Kidney (tissue), 14 donors: Measurements from ENCODE around the gene BIRC6. TPM values are rescaled to one million over a fixed set of nuclear protein-coding genes. Genes with fewer than 3 reads are reported as not detected.
"Not testable (repeated sequence)": the region's sequence is repeated elsewhere in the genome, so short reads cannot be mapped to it uniquely, and the experiment has no call there.

ENCODE experiments used
- DNase-seq, 5 donors: peaks; one replicate each; pipeline ENCODE4 v3.0.0-alpha.2; 2013 to 2020
- FAIRE-seq: peaks from 2 replicates; lab custom pipeline; 2012; peaks lifted over from hg19 to GRCh38; lab: Jason Lieb, UNC
- H3K27ac ChIP-seq, 2 donors: one replicate each; pipeline ENCODE4 v1.7.0; 2013; ENCODE audit warnings: low read depth in 2 of 2, low read length in 2 of 2, inconsistent platforms in 1 of 2
- H3K27me3 ChIP-seq: one replicate; pipeline ENCODE4 v1.7.1; 2013; ENCODE audit warnings: low read length, inconsistent platforms; ENCODE audit not compliant: control insufficient read depth, insufficient read depth
- H3K36me3 ChIP-seq, 3 donors: one replicate each; pipeline versions ENCODE4 v1.7.0 to v1.7.1; 2013; ENCODE audit warnings: low read length in 3 of 3, control low read depth in 1 of 3, inconsistent platforms in 1 of 3; ENCODE audit not compliant: insufficient read depth in 3 of 3, control insufficient read depth in 2 of 3
- H3K4me1 ChIP-seq, 3 donors: one replicate each; pipeline versions ENCODE4 v1.7.0 to v1.7.1; 2013; ENCODE audit warnings: low read length in 3 of 3, inconsistent platforms in 1 of 3, low read depth in 1 of 3; ENCODE audit not compliant: control insufficient read depth in 2 of 3, insufficient read depth in 2 of 3
- H3K4me3 ChIP-seq, 3 donors: one replicate each; pipeline versions ENCODE4 v1.7.0 to v1.8.1; 2013; ENCODE audit warnings: low read length in 3 of 3, control low read depth in 1 of 3, inconsistent platforms in 1 of 3
- H3K9ac ChIP-seq, 3 donors: one replicate each; pipeline versions ENCODE4 v1.7.0 to v1.7.1; 2013; ENCODE audit warnings: low read length in 3 of 3, control low read depth in 1 of 3, inconsistent platforms in 1 of 3
- H3K9me3 ChIP-seq, 3 donors: one replicate each; pipeline versions ENCODE4 v1.7.0 to v1.7.1; 2013; ENCODE audit warnings: low read length in 3 of 3, control low read depth in 1 of 3, inconsistent platforms in 1 of 3; ENCODE audit not compliant: control insufficient read depth in 2 of 3, insufficient read depth in 1 of 3
- intact Hi-C: fragments of 100-400 bp; cut with DNase I; formaldehyde crosslinking; loops from one replicate; pipeline ENCODE4 v1.11.1; 2022
- polyA plus RNA-seq: library from polyadenylated mRNA; stranded (reverse); fragments of 350-450 nt; fragmentation: Illumina TruSeq; extraction: RNeasy Lipid Tissue Mini Kit (QIAGEN cat#74804); gene quantifications from one replicate; pipeline ENCODE4 v1.2.3, GENCODE V29; 2014; ENCODE audit warnings: low read depth, low replicate concordance; ENCODE audit not compliant: insufficient read depth
- total RNA-seq: library from RNA; stranded (reverse); fragmentation: NEBNext Ultra II Directional; extraction: Animal tissue kit (Norgen Biotek cat#: 25700); gene quantifications from one replicate; pipeline ENCODE4 v1.2.1, GENCODE V29; 2021
- TF ChIP-seq, protein P1 (sequence below): IDR thresholded peaks from 3 replicates; pipeline ENCODE4 v1.5.1; 2012; ENCODE audit warnings: mild to moderate bottlenecking, moderate library complexity, borderline replicate concordance; ENCODE audit not compliant: insufficient read depth; ENCODE audit errors: extremely low read depth
- donor health status: control.
- donor health status: control.
- donor health status: control.
- donor health status: control.
- donor health status: control.
- donor health status: DM: yes; HTN: yes; CAD: no.
- donor health status: Normal renal cell carcinoma (clear cell type).

BIRC6 gene
- total and polyA plus RNA-seq, 2 donors from 2014 or later = 12.8 to 113 TPM

DNA sequence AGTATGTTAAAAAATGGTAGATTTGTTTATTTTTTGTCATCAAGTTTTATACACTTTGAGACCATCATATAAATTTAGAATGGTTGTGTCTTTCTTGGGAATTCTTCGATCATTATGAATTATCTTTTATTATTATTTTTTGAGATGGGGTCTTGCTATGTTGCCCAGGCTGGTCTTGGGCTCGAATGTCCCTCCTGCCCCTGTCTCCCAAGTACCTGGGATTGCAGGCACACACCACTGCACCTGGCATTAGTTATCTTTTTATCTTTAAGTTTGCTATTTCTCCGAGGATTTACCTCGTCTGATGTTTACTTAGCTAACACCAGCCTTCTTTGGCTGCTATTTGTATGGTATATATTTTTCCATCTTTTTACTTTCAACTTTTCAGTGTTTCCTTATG is 100.0 kb downstream of the BIRC6 start:
- no peaks in the 10 kb centered on the region for H3K27me3 ChIP-seq
- no peaks in the 10 kb centered on the region for H3K9me3 ChIP-seq
- DNase-seq (no peak), FAIRE-seq (no peak)
- intact Hi-C loops = no loop called here
- TF ChIP-seq, protein P1, sequence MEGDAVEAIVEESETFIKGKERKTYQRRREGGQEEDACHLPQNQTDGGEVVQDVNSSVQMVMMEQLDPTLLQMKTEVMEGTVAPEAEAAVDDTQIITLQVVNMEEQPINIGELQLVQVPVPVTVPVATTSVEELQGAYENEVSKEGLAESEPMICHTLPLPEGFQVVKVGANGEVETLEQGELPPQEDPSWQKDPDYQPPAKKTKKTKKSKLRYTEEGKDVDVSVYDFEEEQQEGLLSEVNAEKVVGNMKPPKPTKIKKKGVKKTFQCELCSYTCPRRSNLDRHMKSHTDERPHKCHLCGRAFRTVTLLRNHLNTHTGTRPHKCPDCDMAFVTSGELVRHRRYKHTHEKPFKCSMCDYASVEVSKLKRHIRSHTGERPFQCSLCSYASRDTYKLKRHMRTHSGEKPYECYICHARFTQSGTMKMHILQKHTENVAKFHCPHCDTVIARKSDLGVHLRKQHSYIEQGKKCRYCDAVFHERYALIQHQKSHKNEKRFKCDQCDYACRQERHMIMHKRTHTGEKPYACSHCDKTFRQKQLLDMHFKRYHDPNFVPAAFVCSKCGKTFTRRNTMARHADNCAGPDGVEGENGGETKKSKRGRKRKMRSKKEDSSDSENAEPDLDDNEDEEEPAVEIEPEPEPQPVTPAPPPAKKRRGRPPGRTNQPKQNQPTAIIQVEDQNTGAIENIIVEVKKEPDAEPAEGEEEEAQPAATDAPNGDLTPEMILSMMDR = no peak
- H3K4me3 ChIP-seq = no peak overlapping the region
- H3K4me1 ChIP-seq = no peaks in the 10 kb centered on the region
- no peak overlapping the region for H3K9ac ChIP-seq
- H3K36me3 ChIP-seq = no peaks in the 10 kb centered on the region
- H3K27ac ChIP-seq = no peak overlapping the region

DNA sequence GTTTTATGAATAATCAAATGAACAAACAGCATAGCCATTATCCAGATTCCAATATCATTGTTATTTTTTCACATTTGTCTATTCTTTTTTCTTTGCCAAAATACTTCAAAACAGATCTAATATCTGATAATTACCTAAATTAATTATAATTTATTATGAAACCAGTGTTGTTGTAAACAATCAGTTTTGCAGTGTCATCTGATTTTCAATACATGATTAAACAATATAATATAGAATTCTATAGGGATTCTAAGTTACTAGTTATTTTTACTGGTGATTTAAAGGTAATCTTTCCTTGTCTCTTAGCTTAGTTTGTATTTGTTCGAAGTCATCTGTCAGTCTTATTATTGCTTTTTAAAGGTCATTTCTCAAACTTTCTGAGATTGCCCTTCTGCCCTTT is 101.0 kb downstream of the BIRC6 start:
- Histone ChIP-seq H3K27me3 (no peaks in the 10 kb centered on the region), H3K4me3 (no peak overlapping the region), H3K4me1 (no peaks in the 10 kb centered on the region), H3K9ac (no peak overlapping the region), H3K9me3 (no peaks in the 10 kb centered on the region), H3K36me3 (no peaks in the 10 kb centered on the region), H3K27ac (no peak overlapping the region)
- peak; percentile 73 for FAIRE-seq
- DNase-seq = no peak
- TF ChIP-seq, protein P1 = no peak
- intact Hi-C loops = no loop called here

DNA sequence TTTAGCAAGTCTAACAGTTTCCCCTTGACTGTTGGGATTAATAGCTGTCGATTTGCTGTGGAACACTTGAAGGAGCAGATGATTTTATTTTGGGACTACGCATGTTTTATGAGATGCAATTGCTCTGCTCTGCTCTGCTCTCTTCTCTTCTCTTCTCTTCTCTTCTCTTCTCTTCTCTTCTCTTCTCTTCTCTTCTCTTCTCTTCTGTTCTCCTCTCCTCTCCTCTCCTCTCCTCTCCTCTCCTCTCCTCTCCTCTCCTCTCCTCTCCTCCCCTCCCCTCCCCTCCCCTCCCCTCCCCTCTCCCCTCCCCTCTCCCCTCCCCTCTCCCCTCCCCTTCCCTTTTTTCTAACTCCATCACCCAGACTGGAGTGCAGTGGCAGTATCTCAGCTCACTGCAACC is 104.0 kb downstream of the BIRC6 start:
- H3K9ac ChIP-seq, DNase-seq, FAIRE-seq, H3K27me3 ChIP-seq, H3K4me3 ChIP-seq, H3K27ac ChIP-seq, H3K4me1 ChIP-seq, H3K9me3 ChIP-seq, intact Hi-C loops: not testable (repeated sequence)
- H3K36me3 ChIP-seq = peaks cover 4 to 22% (median 6%) of the 10 kb centered on the region in 3 donors

DNA sequence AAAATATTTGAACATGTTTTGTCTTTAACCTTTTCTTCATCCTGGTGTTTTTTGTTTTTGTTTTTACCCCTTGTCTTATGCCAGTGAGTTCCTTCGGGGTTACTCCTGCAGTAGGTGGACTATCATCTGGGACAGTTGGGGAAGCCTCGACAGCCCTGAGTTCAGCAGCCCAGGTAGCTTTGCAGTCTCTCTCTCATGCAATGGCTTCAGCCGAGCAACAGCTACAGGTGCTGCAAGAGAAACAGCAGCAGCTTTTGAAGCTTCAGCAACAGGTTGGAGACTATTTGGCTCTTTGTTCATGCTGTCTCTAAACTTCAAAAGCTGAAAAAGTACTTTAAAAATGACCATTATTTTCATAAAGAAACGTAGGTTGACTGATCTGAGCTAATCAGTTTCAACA is 106.3 kb downstream of the BIRC6 start:
- no peak for DNase-seq
- H3K4me3 ChIP-seq = no peak overlapping the region
- peaks cover 5 to 26% (median 12%) of the 10 kb centered on the region in 3 donors for H3K36me3 ChIP-seq
- no peak overlapping the region for H3K9ac ChIP-seq
- FAIRE-seq = no peak
- no peak overlapping the region for H3K27ac ChIP-seq
- no peaks in the 10 kb centered on the region for H3K4me1 ChIP-seq
- no peaks in the 10 kb centered on the region for H3K9me3 ChIP-seq
- intact Hi-C loops = no loop called here
- TF ChIP-seq, protein P1 = no peak
- no peaks in the 10 kb centered on the region for H3K27me3 ChIP-seq
